SK-N-MC (cell line): Measurements from ENCODE around the gene F10.
"Not testable (repeated sequence)": the region's sequence is repeated elsewhere in the genome, so short reads cannot be mapped to it uniquely, and the experiment has no call there.

ENCODE experiments used
- DNase-seq: peaks from one replicate; pipeline ENCODE4 v3.0.0-alpha.2; 2011; ENCODE audit warnings: low read depth, low spot score
- H3K27ac ChIP-seq: fragments of 200-600 bp; sonication (generic); 2 replicates; pipeline ENCODE4 v1.5.1; 2016; ENCODE audit warnings: mixed run types
- H3K36me3 ChIP-seq: fragments of 200-600 bp; sonication (generic); 2 replicates; pipeline ENCODE4 v1.6.1; 2017; ENCODE audit warnings: antibody characterized with exemption, low read length, mixed read lengths; ENCODE audit not compliant: insufficient read depth
- H3K4me3 ChIP-seq: fragments of 200-600 bp; sonication (generic); 2 replicates; pipeline ENCODE4 v1.5.1; 2016
- H3K9ac ChIP-seq: fragments of 200-600 bp; sonication (generic); 2 replicates; pipeline ENCODE4 v1.8.0; 2017; ENCODE audit warnings: mixed run types, mixed read lengths; ENCODE audit not compliant: insufficient read length
- H3K9me3 ChIP-seq: fragments of 200-600 bp; sonication (generic); 2 replicates; pipeline ENCODE4 v1.6.1; 2017; ENCODE audit warnings: low read depth, mild to moderate bottlenecking, antibody characterized with exemption, low read length, moderate library complexity, mixed read lengths
- EZH2 ChIP-seq: fragments of 200-600 bp; sonication (generic); IDR thresholded peaks from one replicate; pipeline ENCODE4 v1.6.1; 2017; ENCODE audit warnings: antibody characterized with exemption
- FOXP2 ChIP-seq: optimal IDR thresholded peaks from 2 replicates; pipeline ENCODE3; 2011; ENCODE audit warnings: mild to moderate bottlenecking, moderate library complexity; ENCODE audit not compliant: insufficient read depth; ENCODE audit errors: extremely low read length, control extremely low read depth
- POLR2AphosphoS5 ChIP-seq: IDR thresholded peaks from 2 replicates; pipeline ENCODE4 v1.6.1; 2012; ENCODE audit warnings: mild to moderate bottlenecking, low read depth, low read length, borderline replicate concordance

The F10 gene

GRCh38 chr13:113105032-113105920 lies 17.3 kb upstream of the F10 start, which contains the start of gene F7:
F7 (plus strand) TSS chr13:113105791; CDS start chr13:113105842, 51 bp downstream.
- H3K27ac ChIP-seq = no peak within 1 kb of the TSS
- H3K4me3 ChIP-seq = no peak within 1 kb of the TSS
- H3K9ac ChIP-seq = no peak within 1 kb of the TSS

GRCh38 chr13:113105921-113106452 lies 16.6 kb upstream of the F10 start:
- H3K4me3 ChIP-seq = no peak overlapping the region
- no peak overlapping the region for H3K27ac ChIP-seq
- no peak for DNase-seq
- TF ChIP-seq FOXP2 (no peak), EZH2 (no peak), POLR2AphosphoS5 (no peak)
- H3K9ac ChIP-seq = no peak overlapping the region
- no peaks in the 10 kb centered on the region for H3K36me3 ChIP-seq
- no peaks in the 10 kb centered on the region for H3K9me3 ChIP-seq

More at GRCh38 chr13:113105032-113105920, 17.3 kb upstream of the F10 start, which contains the start of gene F7:
- DNase-seq = no peak
- Histone ChIP-seq H3K9me3 (no peaks in the 10 kb centered on the region), H3K36me3 (no peaks in the 10 kb centered on the region)
- no peak for TF ChIP-seq FOXP2
- TF ChIP-seq POLR2AphosphoS5 = no peak
- no peak for TF ChIP-seq EZH2

GRCh38 chr13:113106711-113107351 lies 15.8 kb upstream of the F10 start:
- DNase-seq = no peak
- Histone ChIP-seq H3K27ac (no peak overlapping the region), H3K9ac (no peak overlapping the region), H3K9me3 (no peaks in the 10 kb centered on the region), H3K4me3 (no peak overlapping the region), H3K36me3 (no peaks in the 10 kb centered on the region)
- TF ChIP-seq FOXP2 = no peak
- no peak for TF ChIP-seq EZH2

GRCh38 chr13:113108521-113108920 lies 14.1 kb upstream of the F10 start:
- H3K36me3 ChIP-seq, H3K4me3 ChIP-seq, H3K9me3 ChIP-seq, H3K9ac ChIP-seq, H3K27ac ChIP-seq, DNase-seq: not testable (repeated sequence)

- no peak overlapping the region for H3K4me3 ChIP-seq
- H3K27ac ChIP-seq = no peak overlapping the region
- no peaks in the 10 kb centered on the region for H3K36me3 ChIP-seq
- TF ChIP-seq POLR2AphosphoS5 (no peak), EZH2 (no peak)
- no peak overlapping the region for H3K9ac ChIP-seq
- no peak for DNase-seq
- no peaks in the 10 kb centered on the region for H3K9me3 ChIP-seq
Measured at GRCh38 chr13:113109151-113110047, 13.2 kb upstream of the F10 start.

- Histone ChIP-seq H3K9ac (no peak overlapping the region), H3K9me3 (no peaks in the 10 kb centered on the region), H3K27ac (no peak overlapping the region), H3K4me3 (peak overlapping the region; percentile 60), H3K36me3 (no peaks in the 10 kb centered on the region)
- no peak for TF ChIP-seq EZH2
- TF ChIP-seq FOXP2 = no peak
- no peak for TF ChIP-seq POLR2AphosphoS5
- no peak for DNase-seq
Measured at GRCh38 chr13:113110048-113110851, 12.3 kb upstream of the F10 start.

GRCh38 chr13:113110852-113111315 lies 11.7 kb upstream of the F10 start:
- Histone ChIP-seq H3K27ac (no peak overlapping the region), H3K4me3 (peak overlapping the region; percentile 60; the same call in 1 of the 2 replicates), H3K36me3 (no peaks in the 10 kb centered on the region), H3K9ac (no peak overlapping the region), H3K9me3 (no peaks in the 10 kb centered on the region)
- no peak for DNase-seq
- TF ChIP-seq EZH2 = no peak
- TF ChIP-seq FOXP2 = no peak
- no peak for TF ChIP-seq POLR2AphosphoS5

GRCh38 chr13:113111821-113112220 lies 10.8 kb upstream of the F10 start:
- not testable (repeated sequence) for DNase-seq, H3K36me3 ChIP-seq, H3K27ac ChIP-seq, H3K4me3 ChIP-seq, H3K9ac ChIP-seq, H3K9me3 ChIP-seq

GRCh38 chr13:113112475-113112874 lies 10.1 kb upstream of the F10 start:
- not testable (repeated sequence) for H3K4me3 ChIP-seq, H3K9ac ChIP-seq, H3K36me3 ChIP-seq, H3K9me3 ChIP-seq, DNase-seq, H3K27ac ChIP-seq
